Neural cell (in vitro differentiated cells): ENCODE data around the gene PTK7. TPM values are rescaled to one million over a fixed set of nuclear protein-coding genes. Genes with fewer than 3 reads are reported as not detected.

Experiments
- H2AFZ ChIP-seq: fragments of 200-600, 300-800 bp; sonication (generic), shearing (Covaris generic); 2 replicates; pipeline ENCODE4 v1.6.0; 2014; ENCODE audit warnings: low read depth, mild to moderate bottlenecking, antibody characterized with exemption, low read length, moderate library complexity
- H3F3A ChIP-seq: fragments of 200-600 bp; shearing (Covaris generic); 2 replicates; pipeline ENCODE4 v1.6.1; 2016; ENCODE audit warnings: mild to moderate bottlenecking, moderate library complexity, mixed read lengths, antibody characterized with exemption, low read length; ENCODE audit not compliant: insufficient read depth, poor library complexity, severe bottlenecking
- H3K27ac ChIP-seq: fragments of 200-600, 300-800 bp; sonication (generic), shearing (Covaris generic); 2 replicates; pipeline ENCODE4 v1.5.1; 2014; ENCODE audit warnings: mild to moderate bottlenecking, low read length, moderate library complexity
- H3K27me3 ChIP-seq: fragments of 300-800, 200-600 bp; sonication (generic), shearing (Covaris generic); 2 replicates; pipeline ENCODE4 v1.6.0; 2014; ENCODE audit warnings: mild to moderate bottlenecking, low read depth, low read length, moderate library complexity; ENCODE audit not compliant: insufficient read depth
- H3K36me3 ChIP-seq: fragments of 300-800, 200-600 bp; sonication (generic), shearing (Covaris generic); 2 replicates; pipeline ENCODE4 v1.5.1; 2014; ENCODE audit warnings: mild to moderate bottlenecking, antibody characterized with exemption, low read length, moderate library complexity; ENCODE audit not compliant: insufficient read depth
- H3K4me2 ChIP-seq: fragments of 300-800, 200-600 bp; sonication (generic), shearing (Covaris generic); 2 replicates; pipeline ENCODE4 v1.6.0; 2014; ENCODE audit warnings: mild to moderate bottlenecking, low read length
- H3K4me3 ChIP-seq: fragments of 300-800, 200-600 bp; sonication (generic), shearing (Covaris generic); 2 replicates; pipeline ENCODE4 v1.5.1; 2014; ENCODE audit warnings: mild to moderate bottlenecking, low read length, moderate library complexity
- H3K79me2 ChIP-seq: fragments of 200-600 bp; shearing (Covaris generic); replicated peaks from 2 replicates; pipeline ENCODE4 v1.6.0; 2014; ENCODE audit warnings: mild to moderate bottlenecking, low read length, moderate library complexity; ENCODE audit not compliant: insufficient read depth
- H3K9ac ChIP-seq: fragments of 300-800, 200-600 bp; sonication (generic), shearing (Covaris generic); 2 replicates; pipeline ENCODE4 v1.6.1; 2016; ENCODE audit warnings: mild to moderate bottlenecking, low read length, mixed read lengths
- H3K9me2 ChIP-seq: fragments of 200-600 bp; shearing (Covaris generic); 2 replicates; pipeline ENCODE4 v1.6.1; 2016; ENCODE audit warnings: mild to moderate bottlenecking, low read length, mixed read lengths; ENCODE audit not compliant: insufficient read depth
- H3K9me3 ChIP-seq: fragments of 200-600, 300-800 bp; sonication (generic), shearing (Covaris generic); 2 replicates; pipeline ENCODE4 v1.6.1; 2016; ENCODE audit warnings: mild to moderate bottlenecking, mixed run types, low read length, moderate library complexity, mixed read lengths
- H4K20me1 ChIP-seq: fragments of 200-600 bp; shearing (Covaris generic); 2 replicates; pipeline ENCODE4 v1.6.1; 2016; ENCODE audit warnings: mild to moderate bottlenecking, mixed run types; ENCODE audit not compliant: insufficient read depth
- EP300 ChIP-seq: fragments of 450-650 bp; conservative IDR thresholded peaks from 2 replicates; pipeline ENCODE4 v1.6.1; 2014; ENCODE audit warnings: antibody characterized with exemption, mild to moderate bottlenecking, moderate library complexity; ENCODE audit not compliant: poor library complexity, severe bottlenecking
- EZH2 ChIP-seq: fragments of 200-600, 300-800 bp; shearing (Covaris generic), sonication (generic); IDR thresholded peaks from 2 replicates; pipeline ENCODE4 v1.6.1; 2014; ENCODE audit warnings: antibody characterized with exemption, low read length, borderline replicate concordance, mild to moderate bottlenecking; ENCODE audit not compliant: insufficient read depth, poor library complexity, severe bottlenecking
- MXI1 ChIP-seq: fragments of 450-650 bp; conservative IDR thresholded peaks from 2 replicates; pipeline ENCODE4 v1.6.1; 2014; ENCODE audit warnings: antibody characterized with exemption, mild to moderate bottlenecking; ENCODE audit not compliant: poor library complexity, severe bottlenecking
- POLR2AphosphoS5 ChIP-seq: IDR thresholded peaks from 2 replicates; pipeline ENCODE4 v1.6.1; 2012
- RAD21 ChIP-seq: fragments of 450-650 bp; conservative IDR thresholded peaks from 2 replicates; pipeline ENCODE4 v1.6.1; 2014; ENCODE audit warnings: antibody characterized with exemption, mild to moderate bottlenecking, moderate library complexity
- SMC3 ChIP-seq: fragments of 450-650 bp; conservative IDR thresholded peaks from 2 replicates; pipeline ENCODE4 v1.6.1; 2014; ENCODE audit warnings: antibody characterized with exemption, mild to moderate bottlenecking, moderate library complexity; ENCODE audit not compliant: poor library complexity
- TAF1 ChIP-seq: IDR thresholded peaks from 2 replicates; pipeline ENCODE4 v1.6.1; 2012; ENCODE audit warnings: low read depth
- polyA plus RNA-seq: library from polyadenylated mRNA; depleted of rRNA; stranded (reverse); fragments of >200 nt; gene quantifications from 2 replicates; pipeline ENCODE4 v1.2.3, GENCODE V29; 2014
- TF ChIP-seq, protein P1 (sequence below): IDR thresholded peaks from 2 replicates; pipeline ENCODE4 v1.6.1; 2012; ENCODE audit warnings: borderline replicate concordance
- TF ChIP-seq, protein P2 (sequence below): fragments of 450-650 bp; IDR thresholded peaks from 2 replicates; pipeline ENCODE4 v1.5.1; 2014; ENCODE audit warnings: antibody characterized with exemption, mild to moderate bottlenecking, moderate library complexity; ENCODE audit not compliant: poor library complexity, severe bottlenecking

The PTK7 gene
- polyA plus RNA-seq, 1 donor from 2014 or later = 32.5 TPM

- H3K9me3 ChIP-seq = no peaks in the 10 kb centered on the region
- peak overlapping the region; percentile 62 for H3K4me2 ChIP-seq
- peak overlapping the region; percentile 97 for H2AFZ ChIP-seq
- H3K9ac ChIP-seq = peak overlapping the region; percentile 86
- H3K79me2 ChIP-seq = peaks cover 11% of the 10 kb centered on the region
- H3K4me3 ChIP-seq = peak overlapping the region; percentile 84
- no peaks in the 10 kb centered on the region for H3F3A ChIP-seq
- no peaks in the 10 kb centered on the region for H3K27me3 ChIP-seq
- H3K36me3 ChIP-seq = no peaks in the 10 kb centered on the region
- TF ChIP-seq POLR2AphosphoS5 = no peak
- no peak for TF ChIP-seq EZH2
- TF ChIP-seq, protein P1, sequence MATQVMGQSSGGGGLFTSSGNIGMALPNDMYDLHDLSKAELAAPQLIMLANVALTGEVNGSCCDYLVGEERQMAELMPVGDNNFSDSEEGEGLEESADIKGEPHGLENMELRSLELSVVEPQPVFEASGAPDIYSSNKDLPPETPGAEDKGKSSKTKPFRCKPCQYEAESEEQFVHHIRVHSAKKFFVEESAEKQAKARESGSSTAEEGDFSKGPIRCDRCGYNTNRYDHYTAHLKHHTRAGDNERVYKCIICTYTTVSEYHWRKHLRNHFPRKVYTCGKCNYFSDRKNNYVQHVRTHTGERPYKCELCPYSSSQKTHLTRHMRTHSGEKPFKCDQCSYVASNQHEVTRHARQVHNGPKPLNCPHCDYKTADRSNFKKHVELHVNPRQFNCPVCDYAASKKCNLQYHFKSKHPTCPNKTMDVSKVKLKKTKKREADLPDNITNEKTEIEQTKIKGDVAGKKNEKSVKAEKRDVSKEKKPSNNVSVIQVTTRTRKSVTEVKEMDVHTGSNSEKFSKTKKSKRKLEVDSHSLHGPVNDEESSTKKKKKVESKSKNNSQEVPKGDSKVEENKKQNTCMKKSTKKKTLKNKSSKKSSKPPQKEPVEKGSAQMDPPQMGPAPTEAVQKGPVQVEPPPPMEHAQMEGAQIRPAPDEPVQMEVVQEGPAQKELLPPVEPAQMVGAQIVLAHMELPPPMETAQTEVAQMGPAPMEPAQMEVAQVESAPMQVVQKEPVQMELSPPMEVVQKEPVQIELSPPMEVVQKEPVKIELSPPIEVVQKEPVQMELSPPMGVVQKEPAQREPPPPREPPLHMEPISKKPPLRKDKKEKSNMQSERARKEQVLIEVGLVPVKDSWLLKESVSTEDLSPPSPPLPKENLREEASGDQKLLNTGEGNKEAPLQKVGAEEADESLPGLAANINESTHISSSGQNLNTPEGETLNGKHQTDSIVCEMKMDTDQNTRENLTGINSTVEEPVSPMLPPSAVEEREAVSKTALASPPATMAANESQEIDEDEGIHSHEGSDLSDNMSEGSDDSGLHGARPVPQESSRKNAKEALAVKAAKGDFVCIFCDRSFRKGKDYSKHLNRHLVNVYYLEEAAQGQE = no peak
- H3K9me2 ChIP-seq = no peaks in the 10 kb centered on the region
- no peaks in the 10 kb centered on the region for H4K20me1 ChIP-seq
- H3K27ac ChIP-seq = peak overlapping the region; percentile 78
These were observed 15.9 kb upstream of the PTK7 start for GRCh38 chr6:43060034-43060754.

GRCh38 chr6:43060755-43061633 is 15.1 kb upstream of the PTK7 start:
- Histone ChIP-seq H4K20me1 (no peaks in the 10 kb centered on the region), H3K9me3 (no peaks in the 10 kb centered on the region), H3K79me2 (peaks cover 11% of the 10 kb centered on the region), H2AFZ (no peak overlapping the region), H3K4me2 (peak overlapping the region; percentile 62), H3K27me3 (no peaks in the 10 kb centered on the region), H3F3A (no peaks in the 10 kb centered on the region), H3K4me3 (peak overlapping the region; percentile 84), H3K36me3 (no peaks in the 10 kb centered on the region), H3K9me2 (no peaks in the 10 kb centered on the region), H3K9ac (peak overlapping the region; percentile 86), H3K27ac (peak overlapping the region; percentile 78)
- TF ChIP-seq RAD21 = no peak
- TF ChIP-seq EP300 = no peak
- TF ChIP-seq MXI1 = no peak
- TF ChIP-seq, protein P2, sequence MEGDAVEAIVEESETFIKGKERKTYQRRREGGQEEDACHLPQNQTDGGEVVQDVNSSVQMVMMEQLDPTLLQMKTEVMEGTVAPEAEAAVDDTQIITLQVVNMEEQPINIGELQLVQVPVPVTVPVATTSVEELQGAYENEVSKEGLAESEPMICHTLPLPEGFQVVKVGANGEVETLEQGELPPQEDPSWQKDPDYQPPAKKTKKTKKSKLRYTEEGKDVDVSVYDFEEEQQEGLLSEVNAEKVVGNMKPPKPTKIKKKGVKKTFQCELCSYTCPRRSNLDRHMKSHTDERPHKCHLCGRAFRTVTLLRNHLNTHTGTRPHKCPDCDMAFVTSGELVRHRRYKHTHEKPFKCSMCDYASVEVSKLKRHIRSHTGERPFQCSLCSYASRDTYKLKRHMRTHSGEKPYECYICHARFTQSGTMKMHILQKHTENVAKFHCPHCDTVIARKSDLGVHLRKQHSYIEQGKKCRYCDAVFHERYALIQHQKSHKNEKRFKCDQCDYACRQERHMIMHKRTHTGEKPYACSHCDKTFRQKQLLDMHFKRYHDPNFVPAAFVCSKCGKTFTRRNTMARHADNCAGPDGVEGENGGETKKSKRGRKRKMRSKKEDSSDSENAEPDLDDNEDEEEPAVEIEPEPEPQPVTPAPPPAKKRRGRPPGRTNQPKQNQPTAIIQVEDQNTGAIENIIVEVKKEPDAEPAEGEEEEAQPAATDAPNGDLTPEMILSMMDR = no peak
- no peak for TF ChIP-seq POLR2AphosphoS5
- TF ChIP-seq, protein P1 = no peak
- TF ChIP-seq EZH2 = no peak
- TF ChIP-seq SMC3 = no peak
- no peak for TF ChIP-seq TAF1
